ENCODE measurements around the gene OPA3. TPM values are rescaled to one million over a fixed set of nuclear protein-coding genes. Genes with fewer than 3 reads are reported as not detected.

The OPA3 gene
- total RNA-seq, 1 experiment from 2014 or later = 10.1 TPM

DNA sequence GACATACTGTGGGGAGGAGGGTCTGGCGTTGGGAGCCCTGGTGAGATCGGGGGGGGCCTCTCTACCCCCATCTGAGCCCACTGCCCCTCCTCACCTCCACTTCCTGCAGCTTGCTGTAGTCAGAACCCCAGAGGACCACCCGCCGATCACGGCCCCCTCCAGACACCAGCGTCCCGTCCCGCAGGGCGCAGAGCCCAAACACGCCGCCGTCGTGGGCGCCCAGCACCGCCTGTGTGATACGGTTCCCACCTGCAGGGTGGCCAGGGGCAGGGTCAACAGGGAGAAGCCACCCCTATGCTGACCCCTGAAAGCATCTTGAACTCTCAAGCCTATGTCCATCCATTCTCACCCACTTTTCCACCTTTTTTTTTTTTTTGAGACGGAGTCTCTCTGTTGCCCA is 36.8 kb upstream of the OPA3 start:
- Mint-ChIP-seq H3K4me3 (no peak overlapping the region), H3K27ac (no peak overlapping the region), H3K27me3 (ENCODE audit: low read depth) (no peaks in the 10 kb centered on the region; the same call in 1 of the 2 replicates), H3K36me3 (peaks cover 22% of the 10 kb centered on the region), H3K4me1 (0 out of 2 replicates have a peak, but pooled peaks cover 3% of the 10 kb centered on the region), H3K9me3 (no peaks in the 10 kb centered on the region)
- ChIA-PET CTCF (interaction anchor here (1.0 to 2.3 kb wide), 2 partner anchors 15 to 20 kb away, joined by 4 to 12 read pairs; no protein-coding TSS in a partner anchor), POLR2A (no interaction called here)
- DNase-seq (ENCODE audit: low spot score) (no peak), ATAC-seq (no peak)
- TF ChIP-seq E2F1 (CRISPR knock-in tag; IDR thresholded peaks at IDR 0.05) = no peak
- TF ChIP-seq EMX1 (CRISPR knock-in tag; IDR thresholded peaks at IDR 0.05) = no peak
- TF ChIP-seq TCF7 (CRISPR knock-in tag; IDR thresholded peaks at IDR 0.05; ENCODE audit: low read depth) = no peak
- TF ChIP-seq NFYB (CRISPR knock-in tag; conservative IDR thresholded peaks at IDR 0.05; ENCODE audit: low read depth) = no peak
- TF ChIP-seq GABPB1 (CRISPR knock-in tag; IDR thresholded peaks at IDR 0.05) = no peak
- TF ChIP-seq ZNF532 (CRISPR knock-in tag; IDR thresholded peaks at IDR 0.05; ENCODE audit: borderline replicate concordance) = no peak
- TF ChIP-seq ATF3 (CRISPR knock-in tag; conservative IDR thresholded peaks at IDR 0.05) = no peak
- TF ChIP-seq ERG (CRISPR knock-in tag; IDR thresholded peaks at IDR 0.05) = no peak
- TF ChIP-seq ZNF425 (CRISPR knock-in tag; conservative IDR thresholded peaks at IDR 0.05) = no peak
- TF ChIP-seq, protein P1, sequence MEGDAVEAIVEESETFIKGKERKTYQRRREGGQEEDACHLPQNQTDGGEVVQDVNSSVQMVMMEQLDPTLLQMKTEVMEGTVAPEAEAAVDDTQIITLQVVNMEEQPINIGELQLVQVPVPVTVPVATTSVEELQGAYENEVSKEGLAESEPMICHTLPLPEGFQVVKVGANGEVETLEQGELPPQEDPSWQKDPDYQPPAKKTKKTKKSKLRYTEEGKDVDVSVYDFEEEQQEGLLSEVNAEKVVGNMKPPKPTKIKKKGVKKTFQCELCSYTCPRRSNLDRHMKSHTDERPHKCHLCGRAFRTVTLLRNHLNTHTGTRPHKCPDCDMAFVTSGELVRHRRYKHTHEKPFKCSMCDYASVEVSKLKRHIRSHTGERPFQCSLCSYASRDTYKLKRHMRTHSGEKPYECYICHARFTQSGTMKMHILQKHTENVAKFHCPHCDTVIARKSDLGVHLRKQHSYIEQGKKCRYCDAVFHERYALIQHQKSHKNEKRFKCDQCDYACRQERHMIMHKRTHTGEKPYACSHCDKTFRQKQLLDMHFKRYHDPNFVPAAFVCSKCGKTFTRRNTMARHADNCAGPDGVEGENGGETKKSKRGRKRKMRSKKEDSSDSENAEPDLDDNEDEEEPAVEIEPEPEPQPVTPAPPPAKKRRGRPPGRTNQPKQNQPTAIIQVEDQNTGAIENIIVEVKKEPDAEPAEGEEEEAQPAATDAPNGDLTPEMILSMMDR (IDR thresholded peaks at IDR 0.05) = no peak
- TF ChIP-seq ZNF219 (CRISPR knock-in tag; IDR thresholded peaks at IDR 0.05; ENCODE audit: borderline replicate concordance) = no peak
- TF ChIP-seq, protein P2, sequence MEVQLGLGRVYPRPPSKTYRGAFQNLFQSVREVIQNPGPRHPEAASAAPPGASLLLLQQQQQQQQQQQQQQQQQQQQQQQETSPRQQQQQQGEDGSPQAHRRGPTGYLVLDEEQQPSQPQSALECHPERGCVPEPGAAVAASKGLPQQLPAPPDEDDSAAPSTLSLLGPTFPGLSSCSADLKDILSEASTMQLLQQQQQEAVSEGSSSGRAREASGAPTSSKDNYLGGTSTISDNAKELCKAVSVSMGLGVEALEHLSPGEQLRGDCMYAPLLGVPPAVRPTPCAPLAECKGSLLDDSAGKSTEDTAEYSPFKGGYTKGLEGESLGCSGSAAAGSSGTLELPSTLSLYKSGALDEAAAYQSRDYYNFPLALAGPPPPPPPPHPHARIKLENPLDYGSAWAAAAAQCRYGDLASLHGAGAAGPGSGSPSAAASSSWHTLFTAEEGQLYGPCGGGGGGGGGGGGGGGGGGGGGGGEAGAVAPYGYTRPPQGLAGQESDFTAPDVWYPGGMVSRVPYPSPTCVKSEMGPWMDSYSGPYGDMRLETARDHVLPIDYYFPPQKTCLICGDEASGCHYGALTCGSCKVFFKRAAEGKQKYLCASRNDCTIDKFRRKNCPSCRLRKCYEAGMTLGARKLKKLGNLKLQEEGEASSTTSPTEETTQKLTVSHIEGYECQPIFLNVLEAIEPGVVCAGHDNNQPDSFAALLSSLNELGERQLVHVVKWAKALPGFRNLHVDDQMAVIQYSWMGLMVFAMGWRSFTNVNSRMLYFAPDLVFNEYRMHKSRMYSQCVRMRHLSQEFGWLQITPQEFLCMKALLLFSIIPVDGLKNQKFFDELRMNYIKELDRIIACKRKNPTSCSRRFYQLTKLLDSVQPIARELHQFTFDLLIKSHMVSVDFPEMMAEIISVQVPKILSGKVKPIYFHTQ (CRISPR knock-in tag; IDR thresholded peaks at IDR 0.05) = no peak
- TF ChIP-seq ELF4 (CRISPR knock-in tag; IDR thresholded peaks at IDR 0.05; ENCODE audit: low read depth) = no peak
- no peak for TF ChIP-seq MYBL2 (CRISPR knock-in tag; IDR thresholded peaks at IDR 0.05)
- TF ChIP-seq NR3C1 (CRISPR knock-in tag; conservative IDR thresholded peaks at IDR 0.05; ENCODE audit: low read depth) = no peak
- TF ChIP-seq PRDM15 (CRISPR knock-in tag; IDR thresholded peaks at IDR 0.05) = no peak

All from WTC11 (cell line).